ENCODE measurements around the gene CCDC116. TPM values are rescaled to one million over a fixed set of nuclear protein-coding genes. Genes with fewer than 3 reads are reported as not detected.

Gene CCDC116
- total RNA-seq, 1 experiment from 2014 or later: not detected

GRCh38 chr22:21646608-21647590, 14.3 kb downstream of the CCDC116 start:
- peak; percentile 71 for DNase-seq (ENCODE audit: extremely low read depth, low read depth)

GRCh38 chr22:21650280-21650679, 17.7 kb downstream of the CCDC116 start:
- no peak for DNase-seq (ENCODE audit: extremely low read depth, low read depth)

DNA sequence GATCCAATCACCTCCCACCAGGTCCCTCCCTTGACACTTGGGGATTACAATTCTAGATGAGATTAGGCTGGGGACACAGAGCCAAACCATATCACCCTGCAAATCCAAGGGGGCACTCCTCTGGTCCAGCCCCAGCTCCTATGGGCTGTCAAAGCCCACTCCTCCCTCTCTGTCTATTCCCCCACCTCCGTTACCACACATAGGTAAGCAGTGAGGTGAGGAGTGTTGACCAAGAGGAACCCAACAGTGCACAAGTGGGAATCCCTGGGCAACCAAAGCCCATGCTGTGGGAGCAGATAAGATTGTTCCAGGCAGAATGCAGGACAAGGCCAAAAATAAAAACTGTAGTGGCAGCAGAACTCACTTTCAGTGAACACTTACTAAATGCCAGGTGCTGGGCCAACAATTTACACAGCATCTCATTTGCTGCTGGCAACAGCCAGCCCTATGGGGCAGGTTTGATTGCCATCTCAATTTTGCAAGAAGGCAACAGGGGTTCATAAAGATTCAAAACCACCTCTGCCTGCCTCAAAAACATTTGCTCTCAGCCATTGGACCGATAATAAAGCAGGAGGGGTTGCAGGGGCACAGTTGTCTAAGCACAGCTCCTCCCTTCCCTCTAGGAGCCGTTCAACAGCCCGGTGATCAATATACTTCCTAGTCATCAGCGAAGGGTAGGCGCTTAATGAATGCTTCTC, 18.4 kb downstream of the CCDC116 start:
- no peak for DNase-seq (ENCODE audit: extremely low read depth, low read depth)

GRCh38 chr22:21651521-21652009, 19.0 kb downstream of the CCDC116 start:
- DNase-seq (ENCODE audit: extremely low read depth, low read depth): no peak

DNA sequence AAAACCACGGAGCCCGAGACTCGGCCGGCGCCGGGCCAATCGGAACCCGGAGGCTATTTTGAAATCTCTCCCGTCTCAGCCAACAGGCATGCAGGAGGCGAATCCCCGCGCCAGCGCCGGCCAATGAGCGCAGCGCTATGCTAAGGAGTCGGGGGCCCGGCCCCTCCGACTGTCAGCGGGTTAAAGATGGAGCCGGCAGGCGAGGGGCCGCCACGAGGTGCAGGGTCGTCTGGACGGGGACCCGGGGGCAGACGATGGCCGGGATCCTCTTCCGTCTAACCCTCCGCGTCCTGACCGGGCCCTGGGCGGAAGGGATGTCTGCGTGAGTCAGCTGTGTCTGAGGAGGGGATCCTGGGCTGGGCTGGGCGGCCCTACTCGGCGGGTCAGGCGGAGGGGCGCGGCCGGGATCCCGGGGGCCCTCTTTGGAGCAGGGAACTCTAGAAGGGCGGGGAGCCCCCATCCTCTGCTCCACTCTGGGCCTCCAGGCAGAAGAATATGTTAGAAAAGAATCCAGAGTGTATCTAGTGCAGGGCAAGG, 19.5 kb downstream of the CCDC116 start:
- DNase-seq (ENCODE audit: extremely low read depth, low read depth): no peak

- no peak for DNase-seq (ENCODE audit: extremely low read depth, low read depth)
Measured at GRCh38 chr22:21652547-21653545, 20.3 kb downstream of the CCDC116 start.

- no peak for DNase-seq (ENCODE audit: extremely low read depth, low read depth)
Measured at GRCh38 chr22:21657020-21657359, 24.4 kb downstream of the CCDC116 start.

DNA sequence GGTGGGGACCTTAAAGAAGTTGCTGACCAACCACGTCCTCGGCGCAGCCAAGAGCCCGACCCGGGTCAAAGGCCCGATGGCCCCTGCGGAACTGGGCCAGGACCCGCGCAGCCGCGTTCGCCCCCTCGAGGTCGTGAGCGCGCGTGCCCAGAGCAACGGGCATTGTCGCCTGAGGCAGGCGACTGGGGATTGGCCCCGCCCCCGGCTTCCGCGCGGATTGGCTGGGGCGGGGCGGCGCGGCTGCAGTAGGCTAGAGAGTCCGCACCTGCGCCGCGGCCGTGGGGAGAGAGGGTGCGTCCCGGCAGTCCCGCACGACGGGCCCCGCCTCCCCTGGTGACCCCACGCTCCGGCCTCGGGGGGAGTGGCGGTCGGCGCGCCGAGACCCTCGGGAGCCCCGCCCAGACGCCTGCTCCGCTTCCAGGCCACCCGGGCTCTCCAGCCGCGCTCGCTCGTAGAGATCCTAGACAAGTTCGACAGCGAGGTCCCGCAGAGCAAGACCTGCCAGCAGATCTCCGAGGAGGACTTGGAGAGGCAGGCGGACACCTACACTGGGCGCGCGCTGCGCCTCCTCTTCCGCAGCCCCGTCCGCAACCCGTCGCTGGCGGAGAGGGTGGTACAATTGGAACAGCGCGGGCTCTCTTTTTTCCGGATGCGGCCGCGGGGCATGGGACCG, 24.9 kb downstream of the CCDC116 start:
- no peak for DNase-seq (ENCODE audit: extremely low read depth, low read depth)

DNA sequence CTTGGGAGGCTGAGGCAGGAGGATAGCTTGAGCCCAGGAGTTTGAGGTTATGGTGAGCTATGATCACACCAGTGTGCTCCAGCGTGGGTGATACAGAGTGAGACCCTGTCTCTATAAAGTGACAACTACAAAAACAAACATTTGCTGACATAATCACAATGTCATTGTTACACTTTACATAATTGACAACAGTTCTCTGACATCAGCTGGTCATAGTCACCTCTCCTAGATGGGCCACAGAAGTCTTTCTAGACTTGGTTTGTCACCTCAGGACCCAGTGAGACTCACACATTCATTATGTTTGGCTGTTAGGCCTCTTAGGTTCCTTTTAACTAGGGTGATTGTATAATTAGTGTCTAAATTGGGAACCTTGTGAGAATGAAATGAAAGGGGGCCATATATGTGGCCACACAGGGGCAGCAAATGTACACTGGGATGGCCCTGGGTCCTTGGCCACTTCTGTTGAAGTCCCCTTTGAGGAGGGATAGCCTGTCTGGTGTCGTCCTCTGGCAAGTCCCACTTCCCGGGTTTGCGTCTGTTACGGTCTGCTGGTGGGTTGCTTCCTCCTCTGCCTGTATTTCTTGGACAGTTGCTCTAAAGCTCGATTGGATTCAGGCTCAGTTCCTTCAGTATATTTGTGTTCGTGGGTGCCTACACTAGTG, 27.4 kb downstream of the CCDC116 start:
- no peak for DNase-seq (ENCODE audit: extremely low read depth, low read depth)

- DNase-seq (ENCODE audit: extremely low read depth, low read depth): no peak
Measured at GRCh38 chr22:21660904-21661303, 28.3 kb downstream of the CCDC116 start.

DNA sequence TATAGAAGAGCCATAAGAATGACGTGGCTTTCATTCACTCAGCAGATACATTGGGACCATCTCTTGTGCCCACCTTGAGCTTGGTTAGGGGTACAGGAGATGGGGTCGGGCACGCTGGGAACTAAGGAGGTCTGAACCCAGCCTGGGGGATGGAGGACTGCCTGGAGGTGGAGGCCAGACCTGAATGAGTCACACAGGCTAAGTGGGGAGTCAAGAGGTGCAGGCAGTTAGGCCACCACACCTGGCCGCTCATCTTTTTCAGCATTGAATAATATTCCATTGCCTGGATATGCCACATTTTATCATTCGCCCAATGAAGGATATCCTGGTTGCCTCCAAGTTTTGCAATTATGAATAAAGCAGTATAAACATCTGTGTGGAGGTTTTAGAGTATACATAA, 29.4 kb downstream of the CCDC116 start:
- DNase-seq (ENCODE audit: extremely low read depth, low read depth): no peak

DNA sequence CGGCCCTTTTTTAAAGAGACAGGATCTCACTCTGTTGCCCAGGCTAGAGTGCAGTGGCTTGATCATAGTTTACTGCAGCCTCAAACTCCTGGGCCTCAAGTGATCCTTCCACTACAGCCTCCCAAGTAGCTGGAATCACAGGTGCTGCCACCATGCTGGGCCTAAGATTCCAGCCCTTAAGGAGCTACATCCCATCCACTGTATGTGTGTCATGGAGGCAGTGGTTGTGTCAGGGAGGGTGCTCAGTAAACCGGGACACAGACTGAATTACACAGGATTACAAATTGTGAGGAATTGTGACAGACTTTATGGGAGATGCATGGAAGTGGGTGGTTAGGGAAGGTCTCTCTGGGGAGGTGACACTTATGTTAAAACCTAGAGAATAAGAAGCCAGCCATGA, 31.2 kb downstream of the CCDC116 start:
- DNase-seq (ENCODE audit: extremely low read depth, low read depth): no peak

- DNase-seq (ENCODE audit: extremely low read depth, low read depth): no peak
Measured at GRCh38 chr22:21665047-21665851, 32.7 kb downstream of the CCDC116 start.

DNA sequence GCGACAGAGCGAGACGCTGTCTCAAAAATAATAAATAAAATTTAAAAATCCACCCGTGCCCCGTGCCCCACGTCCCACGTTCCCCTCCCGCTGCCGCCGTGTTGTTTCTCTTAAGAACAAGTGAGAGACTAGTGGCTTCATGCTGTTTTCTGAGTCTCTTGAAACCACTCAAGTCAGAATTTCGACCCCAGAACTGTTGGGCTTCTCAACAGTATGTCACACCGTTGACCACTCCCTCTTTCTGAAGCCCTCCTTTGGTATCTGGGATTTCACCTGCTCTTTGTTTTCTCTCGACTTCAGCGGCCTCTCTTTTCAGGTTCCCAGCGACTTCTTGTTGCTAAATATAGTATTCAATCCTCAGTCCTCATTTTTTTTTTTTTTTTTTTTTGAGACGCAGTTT, 34.2 kb downstream of the CCDC116 start:
- DNase-seq (ENCODE audit: extremely low read depth, low read depth): no peak

- DNase-seq (ENCODE audit: extremely low read depth, low read depth): no peak
Measured at GRCh38 chr22:21669026-21669425, 36.5 kb downstream of the CCDC116 start.

- DNase-seq (ENCODE audit: extremely low read depth, low read depth): no peak
Measured at GRCh38 chr22:21672107-21672629, 39.6 kb downstream of the CCDC116 start.

GRCh38 chr22:21673534-21674321, 41.2 kb downstream of the CCDC116 start:
- no peak for DNase-seq (ENCODE audit: extremely low read depth, low read depth)

All from NCI-H460 (cell line).